Activated CD4-positive, alpha-beta T cell treated with anti-CD3 and anti-CD28 coated beads, Interleukin-2, amount 50 U/mL, for 48 hours (primary cell): ENCODE results near the gene ADAMTS19.
"Not testable (repeated sequence)": the region's sequence is repeated elsewhere in the genome, so short reads cannot be mapped to it uniquely, and the experiment has no call there.

Experiments
- DNase-seq, 2 experiments: peaks; one replicate each; pipeline ENCODE4 v3.0.0-alpha.2; 2020

The ADAMTS19 gene

DNA sequence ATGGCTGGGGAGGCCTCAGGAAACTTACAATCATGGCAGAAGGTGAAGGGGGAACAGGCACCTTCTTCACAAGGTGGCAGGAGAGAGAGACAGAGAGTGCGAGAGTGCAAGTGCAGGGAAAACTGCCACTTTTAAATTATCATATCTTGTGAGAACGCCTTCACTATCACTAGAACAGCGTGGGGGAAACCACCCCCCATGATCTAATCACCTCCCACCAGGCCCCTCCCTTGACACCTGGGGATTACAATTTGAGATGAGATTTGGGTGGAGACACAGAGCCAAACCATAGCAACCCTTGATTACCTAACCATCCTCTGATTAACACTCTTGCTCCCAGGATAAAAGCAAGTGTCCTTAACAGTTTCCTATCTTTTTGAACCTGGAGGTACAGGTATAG, 21.1 kb downstream of the ADAMTS19 start:
- no peak for DNase-seq

DNA sequence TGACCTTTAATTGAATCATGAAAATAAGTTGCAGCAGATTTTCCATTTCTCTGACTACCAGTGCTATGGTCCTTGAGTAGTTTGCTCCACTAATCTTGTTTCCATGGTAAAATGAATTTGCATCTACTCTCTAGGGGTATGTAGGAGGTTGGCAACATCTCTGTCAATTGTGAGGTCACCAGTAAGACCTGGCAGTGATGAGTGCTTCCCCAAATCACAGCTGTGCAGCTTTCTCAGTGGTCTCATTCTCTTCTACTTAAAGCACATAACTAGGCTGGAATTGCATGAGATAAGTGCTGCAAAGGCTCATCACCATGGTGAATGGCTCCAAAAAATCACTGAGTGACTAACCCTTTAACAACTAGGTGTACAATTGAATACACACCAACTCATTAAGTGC, 36.3 kb downstream of the ADAMTS19 start:
- DNase-seq: no peak

DNA sequence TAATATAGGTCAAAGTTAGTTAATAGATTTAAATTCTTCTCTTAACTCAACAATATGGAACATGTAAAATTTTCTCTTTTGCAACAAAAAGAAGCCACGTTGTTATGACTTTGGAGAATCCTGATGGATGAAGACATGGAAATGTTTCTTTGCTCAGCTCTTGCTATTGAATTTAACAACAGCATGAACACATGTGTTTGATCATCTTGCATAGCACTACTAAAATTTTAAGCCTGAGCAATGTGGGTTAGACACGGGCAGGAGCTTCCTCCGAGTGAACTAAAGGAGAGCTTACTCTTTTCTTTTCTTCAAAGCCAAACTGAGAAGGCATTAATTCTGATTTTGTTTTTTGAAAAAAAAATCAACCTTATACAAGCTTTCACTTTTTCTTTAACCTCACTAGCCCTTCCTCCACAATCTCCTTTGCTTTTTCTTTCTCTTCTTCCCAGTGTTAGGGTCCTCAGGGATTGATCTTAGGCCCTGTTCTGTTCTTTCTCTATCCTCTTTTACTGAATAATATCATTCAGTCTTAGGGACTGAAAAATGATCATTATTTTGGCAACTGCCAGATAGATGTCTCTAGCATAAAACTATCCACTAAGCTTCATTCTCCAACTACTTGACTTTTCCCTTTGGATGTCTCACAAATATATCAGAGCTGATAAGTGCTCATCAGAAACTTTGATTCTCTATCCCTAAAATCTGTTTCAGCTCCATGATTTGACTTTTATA, 36.9 kb downstream of the ADAMTS19 start:
- DNase-seq: no peak

DNA sequence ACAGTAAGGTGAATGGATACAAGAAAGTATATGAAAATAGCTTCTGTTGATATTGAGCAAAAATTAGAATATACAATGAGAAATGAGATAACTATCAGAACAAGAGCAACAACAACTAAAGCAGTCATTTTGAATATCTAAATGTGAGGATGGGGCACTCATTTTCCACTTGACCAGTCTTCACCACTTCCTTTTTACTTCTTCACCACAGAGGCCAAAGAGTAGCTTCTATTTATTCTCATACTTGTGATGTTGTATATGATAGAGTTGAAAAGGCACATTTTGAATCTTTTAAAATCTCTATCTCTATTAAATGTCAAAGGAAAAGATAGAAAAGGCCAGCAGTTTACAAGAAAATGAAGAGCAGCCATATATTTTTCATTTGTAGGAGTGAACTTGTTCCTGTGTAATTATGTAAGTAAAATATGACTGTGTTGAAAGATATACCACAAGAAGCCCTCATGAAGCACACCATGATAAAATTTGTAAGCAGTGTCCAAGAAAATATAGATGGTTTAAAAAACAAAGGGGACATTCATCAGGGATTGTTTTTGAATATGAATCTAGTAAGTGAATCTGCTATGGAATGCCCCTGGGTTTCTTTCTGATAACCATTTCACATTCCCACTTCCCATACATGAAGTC, 39.2 kb downstream of the ADAMTS19 start:
- DNase-seq: no peak

DNA sequence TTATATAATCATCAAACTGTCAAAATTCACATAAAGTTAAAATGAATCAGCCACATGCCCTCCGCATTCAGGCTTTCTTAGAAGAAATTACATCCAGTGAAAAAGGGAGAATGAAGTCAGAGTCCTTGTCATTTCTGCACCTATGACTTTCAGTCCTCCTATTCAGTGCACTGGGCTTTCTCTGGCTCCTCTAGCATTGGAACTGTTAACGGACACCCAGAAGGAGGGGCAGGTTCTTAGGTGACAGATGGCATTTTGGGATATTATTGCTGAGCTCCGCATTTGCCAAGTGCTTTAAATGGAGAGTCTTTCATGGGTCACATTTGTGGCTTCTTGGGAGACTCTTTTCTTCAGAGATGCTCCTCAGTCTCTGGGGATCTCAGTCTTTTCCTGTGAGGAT, 40.0 kb downstream of the ADAMTS19 start:
- DNase-seq: no peak

DNA sequence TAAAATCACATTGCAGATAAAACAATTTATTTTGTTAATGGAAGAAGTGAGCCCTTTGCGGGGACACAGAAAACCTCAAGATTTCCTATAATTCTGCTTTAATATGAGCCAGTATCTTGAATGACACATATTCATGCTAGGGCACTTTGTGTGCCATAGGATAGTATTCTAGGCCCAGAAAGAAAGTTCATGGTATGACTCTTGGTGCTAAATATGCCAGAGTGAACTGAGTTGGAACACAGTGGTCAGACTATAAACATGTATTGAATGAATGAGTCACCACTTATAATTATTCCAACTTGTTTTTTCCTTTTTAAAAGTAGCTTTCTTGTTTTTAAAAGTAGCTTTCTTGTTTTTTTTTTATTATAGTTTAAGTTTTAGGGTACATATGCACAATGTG, 46.0 kb downstream of the ADAMTS19 start:
- DNase-seq: no peak

DNA sequence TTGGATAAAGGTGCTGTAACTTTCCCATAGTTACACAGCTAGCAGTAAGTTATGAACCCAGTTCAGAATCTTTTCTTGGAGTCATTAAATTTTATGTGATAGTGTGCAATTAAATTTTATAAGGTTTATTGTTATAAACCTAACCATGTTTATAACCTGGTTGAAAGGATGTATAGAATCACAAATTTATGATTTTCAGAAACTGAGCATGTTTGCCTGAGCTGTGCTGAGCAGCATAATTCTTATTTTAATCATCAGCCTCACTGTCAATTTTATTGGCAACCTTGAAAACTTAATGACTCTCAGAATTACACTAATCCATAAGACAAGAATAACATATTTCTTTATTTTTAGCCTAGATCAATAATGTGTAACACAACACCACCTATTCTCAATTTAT, 46.9 kb downstream of the ADAMTS19 start:
- no peak for DNase-seq

DNA sequence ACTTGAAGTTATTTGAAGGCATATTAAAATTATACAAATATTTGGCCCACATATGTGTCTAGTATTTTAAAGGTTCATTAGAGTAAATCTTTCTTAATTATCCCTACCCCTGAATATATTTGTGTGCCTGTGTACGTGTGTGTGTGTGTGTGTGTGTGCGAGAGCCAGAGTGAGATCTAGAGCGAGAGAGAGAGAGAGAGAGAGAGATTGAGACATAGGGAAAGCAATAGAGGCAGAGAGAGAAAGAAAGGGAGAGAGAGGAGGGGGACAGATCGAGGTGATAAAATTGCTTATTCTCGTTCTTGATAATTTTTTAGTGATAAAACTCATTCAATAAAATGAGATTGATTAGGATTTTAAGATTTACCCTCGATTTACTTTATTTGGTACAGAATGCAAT, 47.4 kb downstream of the ADAMTS19 start:
- no peak for DNase-seq

DNA sequence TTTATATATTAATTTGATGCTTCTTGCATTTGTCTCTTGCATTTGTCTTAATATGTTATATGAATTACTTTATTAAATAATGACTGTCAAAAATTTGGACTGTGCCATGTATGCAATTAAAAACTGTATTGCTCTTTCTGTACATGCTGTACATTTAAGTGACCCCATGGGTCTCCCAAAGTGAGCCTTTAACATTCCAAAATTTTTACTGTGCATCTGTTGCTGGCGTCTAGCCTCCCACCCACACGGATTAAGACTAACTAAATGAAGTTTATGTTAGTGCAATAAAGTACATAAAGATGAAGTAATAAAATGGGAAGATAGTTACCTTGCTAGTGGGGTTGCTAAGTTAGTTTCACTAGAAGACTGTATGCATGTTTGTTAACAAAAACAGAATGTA, 48.5 kb downstream of the ADAMTS19 start:
- DNase-seq: no peak

DNA sequence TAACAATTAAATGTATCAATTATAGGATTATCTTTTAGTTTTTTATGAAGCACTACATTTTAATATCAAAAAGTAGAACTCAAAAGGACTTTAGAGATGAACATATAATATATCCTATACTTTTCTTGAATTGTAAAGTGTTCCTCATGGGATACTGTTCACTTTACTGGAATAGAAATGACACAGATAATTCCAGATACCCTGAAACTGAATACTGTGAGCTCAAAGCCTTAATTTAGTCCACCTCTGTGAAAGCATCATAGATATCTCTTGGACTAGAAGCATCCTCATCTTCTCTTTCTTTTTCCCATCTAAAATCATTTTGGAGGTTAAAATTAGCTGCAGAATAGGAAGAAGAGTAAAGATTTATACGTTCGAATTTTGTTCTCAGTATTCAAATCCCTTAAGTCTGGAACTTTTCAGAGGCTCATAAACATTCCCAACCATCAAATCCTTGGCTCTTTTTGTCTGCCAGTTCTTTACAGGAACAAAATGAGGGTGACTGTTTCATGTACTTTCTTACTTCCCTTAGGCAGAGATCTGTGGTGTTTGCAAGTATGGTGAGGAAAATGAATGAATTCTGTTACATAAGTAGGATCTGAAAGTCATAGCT, 49.4 kb downstream of the ADAMTS19 start:
- no peak for DNase-seq

DNA sequence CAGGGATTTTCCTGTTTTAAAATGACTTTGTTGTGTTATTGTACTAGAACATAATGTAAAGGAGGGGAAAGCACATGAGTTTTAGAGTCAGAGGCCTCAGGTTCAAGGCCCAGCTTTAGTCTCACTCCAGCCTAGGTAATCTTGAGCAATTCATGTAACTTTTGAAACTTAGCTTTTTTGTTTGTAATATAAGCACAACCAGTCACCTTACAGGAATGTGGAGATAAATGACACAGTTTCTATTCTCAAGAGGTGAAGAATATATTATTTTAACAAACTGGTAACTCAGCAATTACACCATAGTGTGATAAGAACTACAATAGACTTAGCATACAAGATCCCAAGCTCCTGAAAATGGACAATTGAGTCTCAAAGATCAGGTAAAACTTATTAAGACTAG, 51.2 kb downstream of the ADAMTS19 start:
- no peak for DNase-seq

DNA sequence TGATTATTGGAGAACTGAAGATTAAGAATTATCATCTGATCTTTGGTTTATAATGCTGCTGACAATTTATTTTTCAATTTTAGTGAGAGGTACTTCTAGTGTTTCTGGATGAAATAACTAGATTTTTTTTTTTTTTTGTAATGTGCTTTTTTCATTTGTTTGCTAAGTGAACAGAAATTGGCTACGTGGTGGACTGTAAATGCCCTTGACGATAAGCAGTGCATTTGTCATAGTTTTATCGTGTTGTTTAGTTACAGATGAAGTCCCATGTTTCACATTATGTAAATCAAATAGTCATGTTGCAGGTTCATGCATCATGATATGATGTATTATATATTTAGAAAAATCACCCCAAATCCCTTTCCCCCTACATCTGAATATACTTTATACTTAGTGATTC, 81.0 kb downstream of the ADAMTS19 start:
- no peak for DNase-seq

DNA sequence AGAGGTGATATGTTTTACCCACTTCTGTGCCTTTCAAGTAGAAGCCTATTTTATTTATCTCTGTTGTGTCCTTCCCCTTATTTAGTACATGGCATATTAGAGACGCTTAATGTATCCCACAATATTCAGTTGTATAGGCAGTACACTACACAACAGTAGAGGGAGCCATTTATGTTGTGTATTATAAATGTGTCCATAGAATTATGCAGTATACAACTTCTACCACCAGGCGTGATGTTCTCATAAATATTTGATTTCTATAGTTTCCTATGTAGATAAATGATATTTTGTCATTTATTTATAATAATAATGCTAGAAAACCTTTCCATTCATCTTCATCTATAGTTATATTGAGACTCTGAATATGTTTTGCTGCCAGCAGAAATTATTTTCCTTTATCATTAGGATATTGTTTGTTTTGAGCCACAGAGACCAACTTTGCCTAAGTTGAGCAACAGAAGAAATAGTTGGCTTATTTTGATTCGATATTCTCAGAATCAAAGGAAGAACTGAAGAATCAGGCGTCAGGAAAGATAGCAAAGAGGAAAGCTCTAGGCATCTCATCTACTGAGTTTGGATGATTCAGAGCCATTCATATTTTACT, 81.7 kb downstream of the ADAMTS19 start:
- DNase-seq: no peak

DNA sequence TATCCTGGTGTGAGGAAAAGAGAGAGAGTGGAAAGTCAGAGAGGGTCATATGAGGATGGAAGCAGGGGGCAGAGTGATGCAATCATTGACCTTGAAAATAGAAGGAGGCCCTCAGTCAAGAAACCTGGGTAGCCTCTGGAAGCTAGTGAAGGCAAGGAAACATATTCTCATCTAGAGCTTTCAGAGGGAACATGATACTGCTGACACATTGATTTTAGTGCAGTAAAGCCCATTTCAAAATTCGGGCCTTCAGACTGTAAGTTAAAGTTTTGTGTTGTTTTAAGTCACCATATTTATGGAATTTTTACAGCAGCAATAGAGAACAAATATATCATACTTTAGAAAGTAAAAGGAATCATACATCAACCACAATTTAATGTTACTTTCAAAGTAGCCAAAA, 87.0 kb downstream of the ADAMTS19 start:
- no peak for DNase-seq

DNA sequence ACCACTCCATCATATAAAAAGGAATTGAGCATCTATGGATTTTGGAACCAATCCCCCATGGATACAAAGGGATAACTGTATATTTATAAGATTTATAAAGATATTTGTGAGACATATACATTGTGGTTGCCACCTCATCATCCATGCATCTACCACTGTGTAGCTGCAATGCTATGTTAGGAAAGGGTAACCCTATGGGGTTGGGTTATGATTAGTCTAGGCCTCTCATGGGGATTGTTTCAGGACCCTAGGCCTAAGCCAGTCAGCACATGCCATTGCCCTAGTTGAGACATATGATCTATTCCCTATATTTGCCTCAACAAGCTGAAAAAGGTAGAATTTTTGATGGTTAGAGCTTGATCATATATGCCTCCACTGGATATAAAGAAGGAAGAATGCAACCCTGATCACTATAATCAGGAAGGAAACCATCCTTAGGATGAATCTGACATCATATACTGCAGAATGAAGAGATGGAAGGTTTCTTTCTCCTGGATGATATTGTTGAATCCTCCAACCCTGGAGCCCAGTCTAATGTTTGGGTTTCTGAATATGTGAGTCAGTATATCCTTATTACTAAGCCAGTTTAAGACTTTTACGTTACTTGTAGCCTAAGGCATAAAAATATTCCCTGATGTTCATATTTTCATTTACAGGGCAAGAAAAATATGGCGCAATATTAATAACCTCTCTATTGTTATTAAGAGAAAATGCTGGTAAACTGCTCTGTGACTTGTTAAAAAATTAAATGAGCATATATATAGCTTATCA, 94.2 kb downstream of the ADAMTS19 start:
- DNase-seq: no peak

DNA sequence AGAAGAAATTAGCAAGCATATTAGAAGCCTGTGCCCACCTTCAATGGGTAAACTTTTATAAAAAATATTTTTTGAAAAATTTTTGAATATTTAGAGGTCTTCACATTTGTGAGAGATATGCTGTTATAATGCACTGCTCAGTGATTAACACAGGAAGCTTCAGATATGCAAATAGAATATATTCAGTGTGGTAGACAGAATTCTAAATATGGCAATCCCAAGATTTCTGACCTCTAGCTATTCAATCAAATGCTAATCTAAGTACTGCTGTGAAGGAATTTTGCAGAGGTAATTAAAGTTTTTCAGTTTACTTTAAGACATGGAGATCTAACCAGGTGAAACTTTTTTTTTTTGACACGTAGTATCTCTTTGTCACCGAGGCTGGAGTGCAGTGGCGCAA, 103.5 kb downstream of the ADAMTS19 start:
- no peak for DNase-seq

DNA sequence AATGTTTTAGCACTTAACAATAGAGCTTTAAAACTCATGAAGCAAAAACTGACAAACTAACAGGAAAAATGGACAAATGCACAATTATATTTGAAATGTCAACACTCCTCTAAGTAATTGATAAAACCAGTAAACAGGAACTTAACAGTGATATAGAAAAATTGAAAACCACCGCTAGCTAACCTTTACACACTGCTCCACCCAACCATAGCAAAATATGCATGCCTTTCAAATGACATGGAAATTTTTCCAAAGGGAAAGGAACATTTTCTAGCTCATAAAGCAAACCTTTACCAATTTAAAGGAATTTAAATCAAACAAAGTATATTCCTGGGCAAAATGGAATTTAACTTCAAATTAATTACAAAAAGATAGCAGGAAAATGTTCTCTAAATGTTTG, 109.2 kb downstream of the ADAMTS19 start:
- DNase-seq: no peak

DNA sequence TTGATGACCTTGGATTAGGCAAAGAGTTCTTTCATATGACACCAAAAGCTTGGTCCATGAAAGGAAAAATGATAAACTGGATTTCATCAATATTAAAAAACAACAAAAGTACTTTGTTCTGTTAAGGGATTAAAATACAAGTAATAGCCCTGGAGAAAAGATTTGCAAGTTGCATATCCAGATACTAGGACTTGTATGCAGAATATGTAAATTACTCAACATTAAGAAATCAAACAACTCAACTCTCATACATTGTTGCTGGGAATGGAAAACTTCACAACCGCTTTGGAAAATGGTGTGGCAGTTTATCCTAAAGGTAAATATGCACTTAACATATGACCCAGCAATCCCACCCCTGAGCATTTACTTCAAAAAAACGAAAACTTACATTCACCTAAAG, 112.0 kb downstream of the ADAMTS19 start:
- no peak for DNase-seq

DNA sequence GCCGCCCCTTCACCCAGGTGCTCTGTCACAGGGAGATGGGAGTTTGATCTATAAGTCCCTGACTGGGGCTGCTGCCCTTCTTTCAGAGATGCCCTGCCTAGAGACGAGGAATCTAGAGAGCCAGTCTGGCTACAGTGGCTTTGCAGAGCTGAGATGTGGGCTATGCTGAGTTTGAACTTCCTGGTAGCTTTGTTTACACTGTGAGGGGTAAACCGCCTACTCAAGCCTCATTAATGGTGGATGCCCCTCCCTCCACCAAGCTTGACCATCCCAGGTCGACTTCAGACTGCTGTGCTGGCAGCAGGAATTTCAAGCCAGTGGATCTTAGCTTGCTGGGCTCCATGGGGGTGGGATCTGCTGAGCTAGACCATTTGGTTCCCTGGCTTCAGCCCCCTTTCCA, 124.4 kb downstream of the ADAMTS19 start:
- not testable (repeated sequence) for DNase-seq

DNA sequence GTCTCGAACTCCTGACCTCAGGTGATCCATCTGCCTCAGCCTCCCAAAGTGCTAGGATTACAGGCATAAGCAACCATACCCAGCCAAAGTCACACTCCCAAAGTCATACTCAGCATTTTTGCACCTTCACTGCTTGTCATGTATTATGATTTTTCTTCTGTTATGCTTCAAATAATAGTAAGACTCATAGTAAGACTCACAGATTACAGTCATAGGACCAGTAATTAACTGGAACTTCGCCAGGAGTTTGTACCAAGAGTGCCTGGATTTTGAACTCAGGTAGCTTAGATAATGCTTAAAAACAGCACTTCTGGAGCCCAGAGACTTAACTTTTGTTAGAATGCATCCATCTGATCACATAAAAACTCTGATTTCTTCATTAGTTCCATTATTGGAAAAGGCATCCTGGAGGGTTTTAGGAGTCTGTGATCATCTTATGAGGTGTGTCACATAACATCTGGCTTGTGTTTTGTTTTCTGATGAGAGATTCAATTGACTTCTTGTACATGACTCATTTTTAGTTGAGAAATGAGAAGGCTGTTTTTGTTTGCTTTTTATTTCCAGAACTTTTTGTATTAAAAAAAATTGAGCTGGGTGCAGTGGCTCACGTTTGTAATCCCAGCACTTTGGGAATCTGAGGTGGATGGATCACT, 131.5 kb downstream of the ADAMTS19 start:
- DNase-seq: no peak

DNA sequence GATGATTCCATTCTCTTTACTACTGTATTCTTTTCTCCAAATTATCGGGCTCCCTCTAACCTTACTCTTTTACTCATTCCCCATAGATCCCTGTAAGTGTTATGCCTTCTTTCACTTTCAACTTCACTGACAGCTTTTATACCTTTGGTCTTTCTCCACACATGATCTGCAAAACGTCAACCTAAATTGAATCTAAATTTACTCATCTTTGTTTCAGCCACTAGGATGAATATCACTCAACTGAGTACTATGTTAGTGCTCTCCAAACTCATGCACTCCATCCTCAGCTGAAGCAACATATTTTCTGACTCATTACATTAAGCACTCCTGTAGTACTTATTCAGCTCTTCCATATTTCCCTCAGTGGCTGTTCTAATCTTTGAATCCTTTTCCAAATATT, 133.4 kb downstream of the ADAMTS19 start:
- DNase-seq: no peak

DNA sequence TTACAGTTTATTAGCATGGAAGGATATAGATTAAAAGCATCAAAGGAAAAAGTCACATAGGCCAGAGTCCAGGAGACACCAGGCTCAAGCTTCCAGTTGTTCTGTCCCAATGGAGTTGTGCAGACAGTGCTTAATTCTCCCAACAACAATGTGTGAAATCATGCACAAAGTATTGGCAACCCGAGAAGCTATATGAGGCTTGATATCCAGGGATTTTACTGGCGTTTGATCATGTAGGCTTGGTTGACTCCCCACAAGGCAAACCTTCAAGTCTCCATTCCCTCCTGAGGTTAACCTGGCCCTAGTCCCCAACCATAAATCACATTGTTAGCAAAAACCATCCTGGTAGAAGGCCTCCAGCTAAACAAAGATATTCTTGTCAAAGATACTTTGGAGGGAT, 141.5 kb downstream of the ADAMTS19 start:
- DNase-seq: no peak

DNA sequence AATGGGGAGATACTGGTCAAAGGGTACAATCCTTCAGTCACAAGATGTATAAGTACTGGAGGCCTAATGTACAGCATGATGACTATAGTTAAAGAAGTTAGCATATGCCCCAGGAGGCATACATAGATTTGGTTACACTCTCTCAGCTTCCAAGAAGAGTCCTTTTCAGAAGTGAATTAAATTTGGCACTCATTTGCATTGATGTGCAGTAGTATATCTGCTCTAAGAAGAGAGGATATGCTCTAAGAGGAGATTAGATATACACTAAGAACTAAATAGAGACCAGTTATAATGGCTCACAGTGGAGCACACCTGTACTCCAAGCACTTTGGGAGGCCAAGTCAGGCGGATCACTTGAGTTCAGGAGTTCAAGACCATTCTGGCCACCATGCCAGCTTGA, 148.3 kb downstream of the ADAMTS19 start:
- DNase-seq: no peak
